GM10266 (cell line): ENCODE measurements around the gene RERE.
"Not testable (repeated sequence)": the region's sequence is repeated elsewhere in the genome, so short reads cannot be mapped to it uniquely, and the experiment has no call there.

ENCODE experiments used
- DNase-seq: peaks from one replicate; pipeline ENCODE4 v3.0.0; 2012; ENCODE audit errors: extremely low spot score
- TF ChIP-seq, protein P1 (sequence below): IDR thresholded peaks from 2 replicates; pipeline ENCODE4 v1.5.1; 2012; ENCODE audit warnings: mild to moderate bottlenecking, low read depth; ENCODE audit not compliant: control insufficient read depth, insufficient read depth; ENCODE audit errors: missing control alignments

RERE gene

DNA sequence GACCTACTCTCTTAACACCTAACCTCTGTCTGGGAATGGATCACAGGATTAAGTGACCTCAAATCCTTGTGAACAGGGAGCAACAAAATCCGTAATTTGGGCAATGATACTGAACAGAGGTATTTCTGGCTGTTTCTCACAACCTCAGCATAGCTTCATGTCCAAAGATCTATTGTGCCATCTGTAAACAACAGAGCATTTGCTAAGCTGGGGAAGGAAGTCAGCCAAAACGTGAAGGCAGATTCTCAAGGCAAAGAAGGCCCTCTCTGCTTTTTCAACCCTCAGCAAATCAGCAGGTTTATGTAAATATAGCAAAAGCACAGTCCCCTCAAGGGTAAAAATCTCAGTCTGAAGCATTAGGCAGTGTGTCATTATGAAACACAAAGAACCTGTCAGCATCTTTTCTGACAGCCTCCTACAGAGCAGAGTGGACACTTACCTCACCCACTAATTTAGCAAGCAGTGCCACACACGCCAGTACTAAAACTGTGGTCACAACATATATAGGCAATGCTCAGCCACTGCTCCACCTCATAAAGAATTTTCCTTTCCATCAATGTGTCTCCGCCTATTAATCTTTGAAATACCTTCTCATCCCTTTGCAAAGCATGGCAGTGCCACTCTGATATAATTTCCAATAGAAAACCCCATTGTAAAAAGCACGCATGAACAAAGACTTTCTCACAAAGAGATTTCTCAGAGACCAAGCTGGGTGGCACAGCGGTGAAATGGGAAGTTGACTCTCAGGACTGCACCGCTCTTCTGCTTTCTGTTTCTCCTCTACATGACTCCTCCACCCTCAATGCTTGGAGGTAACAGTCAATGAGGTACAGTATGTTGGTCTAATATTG, 188.0 kb downstream of the RERE start:
- DNase-seq: peak; percentile 57
- TF ChIP-seq, protein P1, sequence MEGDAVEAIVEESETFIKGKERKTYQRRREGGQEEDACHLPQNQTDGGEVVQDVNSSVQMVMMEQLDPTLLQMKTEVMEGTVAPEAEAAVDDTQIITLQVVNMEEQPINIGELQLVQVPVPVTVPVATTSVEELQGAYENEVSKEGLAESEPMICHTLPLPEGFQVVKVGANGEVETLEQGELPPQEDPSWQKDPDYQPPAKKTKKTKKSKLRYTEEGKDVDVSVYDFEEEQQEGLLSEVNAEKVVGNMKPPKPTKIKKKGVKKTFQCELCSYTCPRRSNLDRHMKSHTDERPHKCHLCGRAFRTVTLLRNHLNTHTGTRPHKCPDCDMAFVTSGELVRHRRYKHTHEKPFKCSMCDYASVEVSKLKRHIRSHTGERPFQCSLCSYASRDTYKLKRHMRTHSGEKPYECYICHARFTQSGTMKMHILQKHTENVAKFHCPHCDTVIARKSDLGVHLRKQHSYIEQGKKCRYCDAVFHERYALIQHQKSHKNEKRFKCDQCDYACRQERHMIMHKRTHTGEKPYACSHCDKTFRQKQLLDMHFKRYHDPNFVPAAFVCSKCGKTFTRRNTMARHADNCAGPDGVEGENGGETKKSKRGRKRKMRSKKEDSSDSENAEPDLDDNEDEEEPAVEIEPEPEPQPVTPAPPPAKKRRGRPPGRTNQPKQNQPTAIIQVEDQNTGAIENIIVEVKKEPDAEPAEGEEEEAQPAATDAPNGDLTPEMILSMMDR: no peak

DNA sequence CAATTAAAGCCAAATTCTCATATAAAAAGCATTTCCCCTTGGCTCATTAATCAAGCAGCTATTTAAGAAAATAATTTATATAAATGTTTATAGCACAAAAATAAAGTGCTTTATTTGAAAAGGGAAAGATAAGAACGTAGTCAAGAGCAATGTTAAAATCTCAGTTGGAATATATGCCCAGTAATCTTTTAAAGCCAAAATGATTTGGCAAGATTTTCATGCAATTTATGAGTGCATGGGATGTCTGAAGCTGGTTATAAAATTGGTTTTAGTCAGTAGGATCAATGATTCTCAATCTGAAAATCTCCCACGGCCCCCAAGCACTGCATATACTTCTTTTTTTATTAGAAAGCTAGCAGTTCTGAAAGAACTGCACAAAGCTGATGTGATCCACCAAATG, 188.8 kb downstream of the RERE start:
- TF ChIP-seq, protein P1: no peak

DNA sequence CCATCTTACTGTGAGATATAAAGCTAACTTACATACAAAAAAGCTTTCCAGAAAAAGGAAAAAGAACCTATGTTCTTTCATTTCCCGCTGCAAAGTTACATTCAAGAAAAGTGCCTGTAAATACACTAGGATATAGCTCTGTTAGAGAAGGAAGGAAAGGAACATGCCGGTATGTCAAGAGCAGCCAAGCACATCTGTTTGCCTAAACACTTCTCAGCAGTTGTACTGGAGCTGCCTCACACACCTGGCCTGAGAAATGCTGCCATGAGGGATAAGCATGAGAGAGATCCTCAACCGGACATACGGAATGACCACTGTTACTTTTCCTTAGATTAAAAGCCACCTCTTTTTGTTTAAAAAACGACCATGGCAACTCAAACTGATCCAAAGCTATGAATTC, 189.7 kb downstream of the RERE start:
- no peak for DNase-seq
- TF ChIP-seq, protein P1: no peak

More for the DNA sequence above, 188.8 kb downstream of the RERE start:
- no peak for DNase-seq

DNA sequence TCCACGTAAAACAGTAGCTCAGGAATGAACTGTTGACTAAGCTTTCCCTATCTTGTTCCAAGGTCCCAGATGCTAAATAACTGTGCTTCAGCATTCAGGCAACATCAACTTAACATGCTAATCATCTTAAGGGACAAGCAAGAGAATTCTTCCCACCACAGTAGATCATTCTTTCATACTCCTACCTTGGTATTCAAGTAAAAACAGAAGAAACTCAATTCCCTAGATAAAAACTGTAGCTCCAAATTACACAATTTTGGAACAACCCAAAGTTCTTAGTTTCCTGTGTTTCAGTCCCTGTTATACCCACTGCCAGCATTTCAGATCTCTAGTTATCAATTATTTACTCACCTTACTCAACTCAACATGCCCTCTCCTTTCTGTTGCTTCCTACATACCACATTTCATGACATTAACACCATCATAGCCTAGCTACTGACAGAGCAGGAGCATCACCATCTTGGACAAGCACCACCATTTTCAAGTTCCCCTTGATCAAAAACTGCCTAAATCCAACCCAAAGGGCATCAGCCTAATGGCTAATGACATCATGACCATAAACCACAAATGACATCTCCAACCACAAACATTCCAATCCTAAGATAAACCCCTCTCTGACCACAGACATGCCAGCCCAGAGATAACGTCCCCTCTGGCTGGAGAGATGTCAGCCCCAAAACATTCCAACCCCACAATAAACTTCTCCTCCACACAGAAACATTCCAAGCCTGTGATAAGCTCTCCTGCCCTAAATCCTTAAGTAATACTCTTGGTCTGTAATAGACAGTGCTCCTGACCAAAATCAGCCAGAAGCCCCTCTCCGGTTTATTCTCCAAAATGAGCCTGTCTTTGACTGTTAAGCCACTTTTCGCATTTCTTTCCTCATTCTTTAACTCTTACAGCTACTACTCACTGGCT, 191.2 kb downstream of the RERE start:
- no peak for DNase-seq
- TF ChIP-seq, protein P1: no peak

DNA sequence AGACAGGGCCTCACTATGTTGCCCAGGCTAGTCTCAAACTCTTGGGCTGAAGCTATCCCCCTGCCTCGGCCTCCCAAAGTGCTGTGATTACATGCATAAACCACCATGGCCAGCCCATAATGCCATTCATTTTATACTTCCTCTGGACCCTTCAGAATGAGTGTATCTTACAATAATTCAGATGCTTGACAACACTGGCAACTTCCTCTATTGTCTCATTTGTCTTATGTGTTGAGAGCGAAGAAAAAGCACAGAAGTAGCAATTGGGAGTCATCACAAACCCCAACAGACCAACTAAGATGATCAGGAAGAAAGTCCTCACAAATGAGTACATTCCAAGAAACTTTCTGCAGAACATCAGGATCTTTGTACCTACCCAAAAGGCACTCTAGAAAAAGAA, 191.9 kb downstream of the RERE start:
- DNase-seq: no peak
- TF ChIP-seq, protein P1: no peak

DNA sequence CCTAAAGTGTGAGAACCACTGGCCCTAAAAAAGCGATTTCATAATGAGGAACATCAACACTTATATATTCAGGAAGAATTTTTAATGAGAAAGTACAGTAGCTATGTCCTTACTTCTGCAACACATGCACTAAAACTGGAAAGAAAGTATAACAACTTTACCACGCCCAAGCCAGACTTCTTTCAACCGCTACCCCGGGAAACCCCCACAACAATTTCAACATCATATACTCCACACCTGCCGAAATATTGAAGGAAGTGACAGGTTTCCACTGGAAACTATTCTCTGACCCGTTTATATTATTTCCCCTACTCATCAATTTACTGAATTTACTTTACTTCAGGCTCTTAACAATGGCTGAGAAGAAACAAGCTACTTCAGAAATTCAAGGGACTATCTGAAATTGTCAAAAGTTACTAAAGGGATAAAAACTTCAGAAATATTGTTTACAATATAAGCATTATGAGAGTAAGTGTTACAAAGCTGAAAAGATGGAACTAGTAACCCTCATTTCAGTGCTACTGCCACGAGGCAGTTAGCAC, 193.7 kb downstream of the RERE start:
- not testable (repeated sequence) for DNase-seq

DNA sequence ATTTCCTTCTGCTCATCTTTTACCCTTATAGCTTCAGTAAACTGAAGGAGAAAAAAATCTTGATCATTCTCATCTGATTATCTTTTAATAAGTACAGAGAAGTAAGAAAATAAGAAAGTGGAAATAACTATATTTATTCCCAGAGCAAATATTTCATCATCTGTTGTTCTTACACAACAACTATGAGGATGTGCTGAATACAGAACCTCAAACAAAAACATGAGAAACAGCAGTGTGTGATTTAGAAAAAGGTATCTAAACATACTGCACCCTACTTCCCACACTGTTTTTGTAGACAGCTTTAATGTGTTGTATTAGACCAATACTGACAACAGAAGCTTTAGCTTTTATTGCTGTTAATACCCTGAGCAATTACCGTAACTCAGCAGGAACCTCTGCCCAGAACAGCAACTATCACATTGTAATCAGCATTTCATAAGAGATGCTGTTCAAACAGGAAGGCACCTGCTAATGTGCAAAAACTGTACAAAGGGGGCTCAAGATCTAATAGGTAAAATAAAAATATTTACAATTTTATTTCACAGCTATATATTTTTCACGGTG, 195.6 kb downstream of the RERE start:
- DNase-seq: not testable (repeated sequence)

DNA sequence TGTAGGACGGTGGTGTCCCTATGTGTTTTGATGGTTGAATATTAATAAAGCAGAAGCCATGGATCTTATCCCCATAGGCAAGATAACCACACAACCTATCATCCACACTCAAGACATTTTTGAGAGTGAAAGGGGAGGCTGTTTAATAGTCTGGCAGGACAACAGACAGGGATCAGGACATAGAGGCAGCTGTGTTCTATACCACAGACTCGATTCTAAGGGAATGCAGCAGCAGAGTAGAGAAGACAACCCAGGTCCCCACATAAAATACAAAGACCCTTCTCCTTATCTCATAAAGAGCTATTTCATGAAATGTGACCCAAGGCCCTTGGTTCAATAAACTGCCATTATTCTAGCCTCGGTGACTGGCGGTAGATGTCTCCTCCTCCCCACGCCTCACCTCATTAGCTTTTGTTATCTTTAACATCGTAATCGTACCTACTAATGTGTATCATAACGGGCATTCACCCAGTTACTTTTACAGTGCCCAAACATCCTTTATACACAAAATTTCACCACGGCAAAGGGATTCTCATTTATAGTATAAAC, 196.3 kb downstream of the RERE start:
- DNase-seq: not testable (repeated sequence)

DNA sequence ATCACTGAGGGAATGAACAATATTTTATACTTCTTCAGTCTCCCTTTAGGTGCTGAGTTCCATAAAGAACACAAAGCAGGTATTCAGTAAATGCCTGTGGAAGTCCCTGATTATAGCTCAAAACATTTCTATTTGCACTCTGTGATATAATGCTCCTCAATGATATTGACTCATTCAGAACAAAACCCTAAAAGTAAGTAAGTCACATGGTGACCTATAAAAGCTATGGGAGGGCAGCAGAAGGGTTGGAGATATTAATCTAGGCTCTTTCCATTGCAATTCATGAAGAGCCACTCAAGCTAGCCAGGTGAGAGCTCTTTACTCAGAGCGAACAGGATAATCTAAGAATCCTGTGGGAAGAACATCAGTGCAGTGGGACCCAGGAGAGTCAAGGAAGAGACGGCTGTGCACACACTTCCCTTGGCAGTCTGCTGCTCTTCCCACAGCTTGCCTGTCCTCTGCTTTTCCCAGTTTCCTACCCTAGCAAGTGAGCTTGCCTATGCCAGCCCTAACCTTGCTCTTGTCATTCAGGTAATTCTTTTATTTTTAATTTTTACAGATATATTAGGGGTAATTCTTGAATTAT, 197.4 kb downstream of the RERE start:
- not testable (repeated sequence) for DNase-seq

DNA sequence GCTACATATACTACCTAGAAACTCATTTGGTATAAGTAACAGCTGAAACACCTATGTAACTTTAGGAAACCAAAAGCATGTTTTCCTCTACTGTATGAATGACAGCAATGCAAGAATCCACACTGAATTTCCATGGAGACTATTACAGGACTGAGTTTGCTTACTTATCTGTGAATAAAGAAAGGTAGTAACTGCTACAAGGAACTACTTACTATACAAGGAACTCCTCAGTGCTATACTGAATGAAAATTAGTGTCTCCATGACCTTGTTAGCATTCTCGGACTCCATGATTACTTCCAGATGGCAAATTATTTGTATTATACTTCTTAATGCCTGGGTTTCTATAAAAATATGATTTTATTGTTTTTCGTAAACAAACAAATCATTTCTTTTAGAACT, 198.0 kb downstream of the RERE start:
- DNase-seq: not testable (repeated sequence)

DNA sequence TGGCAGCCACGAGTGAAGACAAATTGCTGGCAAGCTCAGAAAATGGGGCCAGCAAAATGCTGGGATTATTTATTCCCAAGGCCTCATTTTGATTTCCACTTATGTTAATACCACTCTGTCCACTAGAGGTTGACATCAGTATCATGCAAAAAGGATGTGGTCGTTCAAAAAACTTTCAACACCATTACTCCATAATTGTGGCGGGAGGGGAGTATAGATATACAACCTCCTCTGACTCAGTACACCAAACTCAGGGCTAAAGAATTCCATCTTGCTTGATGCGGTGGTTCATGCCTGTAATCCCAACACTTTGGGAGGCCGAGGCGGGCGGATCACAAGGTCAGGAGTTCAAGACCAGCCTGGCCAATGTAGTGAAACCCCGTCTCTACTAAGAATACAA, 200.6 kb downstream of the RERE start:
- not testable (repeated sequence) for DNase-seq
